Stimulated activated CD8-positive, alpha-beta memory T cell treated with anti-CD3 and anti-CD28 coated beads, Interleukin-15, amount 100 ng/mL, for 48 hours (primary cell): Measurements from ENCODE around the gene MORN5.

Experiments used
- DNase-seq, 2 donors: peaks; one replicate each; pipeline ENCODE4 v3.0.0-alpha.2; 2020; ENCODE audit warnings: low read depth in 2 of 2

Gene MORN5

DNA sequence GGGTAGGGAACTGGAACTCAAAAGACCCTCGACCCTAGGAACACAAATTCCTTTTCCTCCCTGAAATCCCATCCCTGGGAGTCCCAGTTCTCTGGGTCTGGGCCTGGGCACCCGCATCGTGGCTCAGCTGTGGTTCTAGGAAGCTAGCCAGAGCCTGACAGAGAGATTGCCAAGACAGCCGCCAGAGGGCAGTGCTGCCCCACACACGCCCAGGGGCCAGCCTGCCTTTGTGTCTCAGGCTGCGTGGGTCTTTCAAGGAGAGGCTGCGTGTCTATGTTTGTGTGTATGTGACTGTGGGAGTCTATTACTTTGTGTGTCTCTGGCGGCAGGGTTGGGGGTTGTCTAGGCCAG lies 34.6 kb upstream of the MORN5 start:
- peak; percentile 50 to 57 for DNase-seq

- no peak for DNase-seq
Observed at GRCh38 chr9:122125509-122126330, 34.0 kb upstream of the MORN5 start.

DNA sequence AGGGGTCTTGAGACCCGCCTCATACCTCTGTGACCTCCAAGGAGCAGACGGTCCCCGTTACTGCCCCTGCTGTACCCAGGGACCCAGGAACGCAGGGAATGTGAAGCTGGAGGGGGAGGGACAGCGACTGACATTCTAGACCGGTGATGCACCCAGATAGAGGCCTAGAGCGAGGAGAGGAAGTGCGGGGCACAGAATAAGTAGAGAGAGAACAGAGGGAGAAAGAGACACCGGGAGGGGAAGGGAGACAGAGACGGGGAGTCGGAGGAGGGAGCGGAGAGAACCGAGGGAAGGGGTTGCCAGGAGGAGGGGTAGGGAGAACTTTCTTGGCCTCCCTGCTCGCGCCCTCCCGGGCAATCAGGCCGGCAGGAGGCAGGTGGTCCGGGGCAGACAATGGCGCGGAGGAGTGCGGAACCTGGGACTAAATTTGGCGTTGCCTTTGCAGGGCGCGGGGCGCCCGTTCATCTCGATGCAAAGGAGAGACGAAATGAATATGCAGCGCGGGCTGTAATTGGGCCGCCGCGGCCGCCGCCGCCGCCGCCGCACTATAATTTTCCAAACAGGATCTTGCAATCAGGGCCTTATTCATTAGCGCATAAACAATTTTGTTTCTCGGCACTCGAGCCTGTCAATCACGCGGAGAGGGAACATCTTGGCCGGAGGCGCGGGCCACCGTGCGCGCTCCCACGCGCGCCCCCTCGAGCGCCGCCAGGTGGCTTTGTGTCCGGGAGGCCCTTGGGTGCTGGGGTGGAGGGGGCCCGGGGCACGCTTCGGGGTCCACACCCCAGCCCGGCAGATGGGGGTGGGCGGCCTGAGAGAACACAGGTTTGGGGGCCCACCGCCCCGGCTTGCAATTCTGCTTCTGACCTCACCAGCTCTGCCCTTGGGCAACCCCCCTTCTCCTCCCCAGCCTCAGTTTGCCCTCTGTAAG lies 33.1 kb upstream of the MORN5 start:
- DNase-seq: no peak

GRCh38 chr9:122127396-122127798 lies 32.3 kb upstream of the MORN5 start:
- no peak for DNase-seq

DNA sequence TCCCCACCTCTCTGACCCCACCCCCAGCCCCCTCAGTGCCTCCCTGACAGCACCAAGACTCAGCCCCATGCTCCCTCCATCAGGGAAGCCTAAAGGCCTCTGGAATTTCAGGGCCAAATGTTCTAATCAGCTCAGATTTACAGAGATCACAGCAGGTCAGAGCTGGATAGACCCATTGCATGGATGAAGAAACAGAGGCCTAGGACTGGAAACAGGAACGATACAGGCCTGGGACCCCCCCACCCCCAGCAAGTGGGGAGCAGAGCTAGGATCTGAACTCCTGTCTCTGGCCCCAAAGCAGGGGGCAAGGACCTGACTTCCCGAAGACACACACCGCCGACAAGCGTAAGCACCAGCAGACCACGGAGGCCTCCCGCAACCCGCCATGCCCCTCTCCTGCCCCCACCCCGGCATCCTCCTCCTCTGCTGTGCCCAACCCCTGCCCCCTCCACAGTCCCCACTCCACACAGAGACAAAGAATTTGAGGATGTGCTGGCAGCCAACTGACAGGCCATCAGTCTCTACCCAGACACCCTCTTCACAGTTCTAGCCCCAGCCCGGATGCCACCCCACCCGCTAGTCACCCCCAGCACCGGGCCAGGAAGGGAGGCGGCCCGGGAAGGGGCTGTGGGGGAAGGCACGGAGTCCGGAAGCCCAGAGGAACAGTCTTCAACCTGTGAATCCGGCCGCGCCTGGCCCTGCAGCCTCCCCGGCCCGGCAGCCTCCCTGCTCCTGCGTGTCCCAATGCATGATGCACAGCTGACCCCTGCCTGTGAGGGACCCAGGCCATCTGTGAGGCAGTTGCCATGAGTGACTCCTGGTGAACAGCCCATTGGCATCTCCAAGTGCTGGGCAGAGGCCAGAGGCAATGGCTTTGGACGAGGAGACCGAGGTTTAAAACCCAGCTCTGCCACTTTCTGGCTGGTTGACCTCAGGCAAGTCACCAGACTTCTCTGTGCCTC lies 31.4 kb upstream of the MORN5 start:
- no peak for DNase-seq

- no peak for DNase-seq
Observed at GRCh38 chr9:122128969-122129343, 30.8 kb upstream of the MORN5 start.

- no peak for DNase-seq
Observed at GRCh38 chr9:122129969-122130368, 29.7 kb upstream of the MORN5 start.

GRCh38 chr9:122130837-122131236 lies 28.9 kb upstream of the MORN5 start:
- DNase-seq: no peak

- no peak for DNase-seq
Observed at GRCh38 chr9:122131401-122132001, 28.2 kb upstream of the MORN5 start.

GRCh38 chr9:122132539-122132938 lies 27.2 kb upstream of the MORN5 start:
- DNase-seq: no peak

DNA sequence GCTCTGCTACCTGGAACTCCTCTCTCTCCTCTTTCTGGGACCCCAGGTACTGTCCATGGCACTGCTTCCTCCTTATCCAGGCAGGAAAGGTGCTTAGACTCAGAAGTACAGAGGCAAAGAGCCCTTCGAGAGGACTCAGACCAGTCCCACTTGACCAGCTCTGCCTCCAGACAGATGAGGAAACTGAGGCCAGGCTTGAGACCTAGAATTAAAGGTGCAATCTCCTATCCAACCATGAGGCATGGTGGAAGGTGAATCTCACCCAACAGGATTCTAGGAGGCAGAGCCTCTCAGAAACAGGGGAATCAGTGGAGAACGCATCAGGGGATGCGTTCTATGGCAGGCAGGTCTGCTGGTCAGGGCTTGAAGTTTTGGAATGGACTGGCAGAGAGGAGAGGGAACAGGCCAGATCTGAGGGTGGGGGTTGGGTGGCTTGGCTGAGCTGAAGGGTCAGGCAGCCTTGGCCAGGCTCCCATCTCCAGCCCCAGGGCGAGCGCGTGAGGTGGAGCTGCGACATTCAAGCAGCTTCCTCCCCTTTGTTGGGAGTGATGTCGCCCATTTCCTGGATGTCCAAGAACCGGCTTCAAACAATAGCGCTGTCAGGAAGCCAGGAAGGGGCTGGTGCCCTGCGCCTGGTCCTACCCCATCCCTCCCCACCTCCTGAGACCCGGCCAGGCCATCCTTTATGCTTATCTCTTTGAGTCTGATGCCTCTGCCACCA lies 26.3 kb upstream of the MORN5 start:
- DNase-seq: no peak

DNA sequence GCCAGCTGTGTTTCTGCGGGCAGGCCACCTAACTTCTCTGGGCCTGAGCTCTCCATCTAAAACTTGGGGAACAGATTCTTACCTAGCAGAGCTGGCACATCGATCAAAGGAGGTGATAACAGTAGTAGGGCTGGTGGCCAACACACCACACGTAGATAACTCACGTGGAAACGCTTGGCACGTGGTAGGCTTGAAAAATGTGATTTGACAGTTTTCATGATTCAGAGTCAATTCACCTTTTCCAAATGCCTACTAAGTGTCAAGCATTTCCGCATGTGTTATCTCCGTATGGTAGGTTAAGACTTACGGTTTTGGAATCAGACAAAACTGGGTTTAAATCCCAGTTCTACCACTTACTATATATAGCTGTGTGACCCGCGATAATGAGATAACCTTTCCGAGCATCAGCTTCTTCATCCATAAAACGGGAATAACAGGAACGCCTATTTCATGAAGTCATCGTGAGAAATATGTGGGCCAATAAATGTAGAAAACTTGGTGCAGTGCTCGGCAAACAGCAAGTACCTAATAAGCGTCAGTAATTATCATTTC lies 25.6 kb upstream of the MORN5 start:
- DNase-seq: no peak

- no peak for DNase-seq
Observed at GRCh38 chr9:122134822-122135528, 24.7 kb upstream of the MORN5 start.

GRCh38 chr9:122135529-122135859 lies 24.2 kb upstream of the MORN5 start:
- DNase-seq: no peak

- DNase-seq: no peak
Observed at GRCh38 chr9:122138560-122139268, 21.0 kb upstream of the MORN5 start.

DNA sequence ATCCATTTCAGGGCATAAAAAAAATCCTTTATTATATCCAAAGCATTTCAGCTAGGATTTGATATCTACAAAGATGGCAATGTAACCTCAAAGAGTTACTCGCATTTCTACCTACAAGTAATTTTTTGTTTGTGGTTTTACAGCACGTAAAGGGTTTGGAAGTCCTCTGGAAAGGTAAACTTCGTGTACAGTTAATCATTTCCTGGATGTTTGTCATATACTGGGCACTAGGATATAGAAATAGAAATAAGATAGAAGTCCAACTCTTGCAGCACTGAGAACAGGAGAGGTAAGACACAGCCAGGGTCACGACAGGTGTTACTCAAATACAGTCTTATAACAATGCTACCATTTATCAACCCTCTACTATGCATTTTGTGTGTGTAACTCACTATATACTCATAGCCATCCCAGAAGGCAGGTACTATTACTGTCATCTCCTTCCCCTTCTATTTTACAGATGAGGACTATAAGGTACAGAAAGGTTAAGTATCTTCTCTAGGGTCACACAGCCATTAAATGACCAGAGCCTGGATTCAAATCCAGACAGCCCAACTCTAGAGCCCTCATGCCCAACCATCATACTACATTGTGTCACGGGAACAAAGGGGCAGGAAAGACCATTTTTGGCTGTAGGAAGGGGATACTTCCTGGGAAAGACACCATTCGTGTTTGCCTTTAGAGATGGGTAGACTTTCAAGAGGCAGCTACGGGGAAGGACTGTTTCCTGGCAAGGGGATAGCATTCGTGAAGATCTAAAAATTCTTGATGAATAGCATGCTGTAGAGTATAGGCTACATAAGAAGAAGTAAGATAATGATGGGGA lies 19.1 kb upstream of the MORN5 start:
- DNase-seq: no peak

DNA sequence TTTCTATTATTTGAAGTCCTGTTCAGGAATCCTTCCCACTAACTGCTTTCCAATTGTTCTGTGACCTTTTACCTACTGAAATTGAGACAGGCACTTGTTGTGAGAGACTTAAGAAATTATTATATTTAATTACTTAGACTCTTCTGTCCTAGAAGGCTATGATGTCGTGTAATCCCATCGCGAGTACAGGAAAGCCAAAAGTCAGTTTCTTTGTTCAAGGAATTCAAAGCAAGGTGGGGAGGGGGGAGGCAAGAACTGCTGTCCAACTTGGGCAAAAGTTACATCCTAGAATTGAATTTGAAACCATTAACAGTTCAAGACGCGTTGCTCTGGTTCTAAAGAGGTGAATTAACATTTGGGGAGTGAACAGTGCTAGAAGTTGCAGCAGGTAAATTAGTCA lies 18.0 kb upstream of the MORN5 start:
- DNase-seq: no peak

GRCh38 chr9:122143296-122143695 lies 16.4 kb upstream of the MORN5 start:
- DNase-seq: no peak
